Measurements from ENCODE around the gene TUBA8.
"Not testable (repeated sequence)": the region's sequence is repeated elsewhere in the genome, so short reads cannot be mapped to it uniquely, and the experiment has no call there.

The TUBA8 gene

GRCh38 chr22:18172203-18172602 is 61.6 kb downstream of the TUBA8 start:
- DNase-seq (ENCODE audit: low spot score); FAIRE-seq: not testable (repeated sequence)

- FAIRE-seq; DNase-seq (ENCODE audit: low spot score): not testable (repeated sequence)
These were observed 62.2 kb downstream of the TUBA8 start for GRCh38 chr22:18172776-18173175.

GRCh38 chr22:18173441-18173840 is 62.8 kb downstream of the TUBA8 start:
- not testable (repeated sequence) for FAIRE-seq; DNase-seq (ENCODE audit: low spot score)
